LNCAP (cell line): ENCODE data around the gene PAX5.

Experiments
- CTCF ChIP-seq: fragments of 450-650 bp; IDR thresholded peaks from 2 replicates; pipeline ENCODE4 v1.5.1; 2017; ENCODE audit warnings: mild to moderate bottlenecking

PAX5 gene

DNA sequence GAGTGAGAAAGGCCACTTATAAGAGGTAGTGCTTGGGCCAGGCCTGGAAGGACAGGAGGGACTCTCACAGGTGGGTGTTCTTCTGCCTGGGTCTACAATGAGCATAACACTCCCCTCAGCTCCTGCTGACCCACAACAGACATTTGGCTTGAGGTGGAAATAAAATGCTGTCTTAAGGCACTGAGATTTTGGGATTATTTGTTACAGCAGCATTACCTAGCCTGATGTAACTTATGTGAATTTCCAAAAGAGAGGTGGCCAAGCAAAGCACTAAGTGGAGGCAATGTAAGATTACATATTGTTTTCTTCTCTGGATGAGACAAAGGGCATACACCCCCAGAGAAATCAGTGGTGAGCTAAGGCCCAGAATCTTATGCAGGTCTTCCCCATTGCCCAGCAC, 221.5 kb downstream of the PAX5 start:
- no peak for TF ChIP-seq CTCF

GRCh38 chr9:36808251-36808650, 225.8 kb downstream of the PAX5 start:
- no peak for TF ChIP-seq CTCF

DNA sequence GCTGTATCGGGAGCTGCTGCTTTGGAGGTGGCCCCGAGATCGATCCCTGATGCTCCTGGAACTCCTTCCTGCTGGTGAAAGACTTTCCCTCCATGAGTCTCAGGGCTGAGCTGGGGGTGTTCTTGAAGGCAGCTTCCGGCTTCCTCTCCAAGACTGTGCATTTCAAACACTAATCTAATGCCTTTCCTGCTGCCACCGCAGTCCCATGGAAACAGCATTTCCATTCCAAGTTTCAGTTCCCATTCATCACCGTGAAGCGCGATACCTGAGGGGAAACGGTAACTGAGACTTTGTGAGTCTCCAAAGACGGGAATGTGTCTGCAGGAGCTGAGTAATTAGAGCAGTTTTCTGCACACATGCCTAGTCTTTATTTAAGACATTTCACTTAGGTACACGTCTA, 230.1 kb downstream of the PAX5 start:
- no peak for TF ChIP-seq CTCF

DNA sequence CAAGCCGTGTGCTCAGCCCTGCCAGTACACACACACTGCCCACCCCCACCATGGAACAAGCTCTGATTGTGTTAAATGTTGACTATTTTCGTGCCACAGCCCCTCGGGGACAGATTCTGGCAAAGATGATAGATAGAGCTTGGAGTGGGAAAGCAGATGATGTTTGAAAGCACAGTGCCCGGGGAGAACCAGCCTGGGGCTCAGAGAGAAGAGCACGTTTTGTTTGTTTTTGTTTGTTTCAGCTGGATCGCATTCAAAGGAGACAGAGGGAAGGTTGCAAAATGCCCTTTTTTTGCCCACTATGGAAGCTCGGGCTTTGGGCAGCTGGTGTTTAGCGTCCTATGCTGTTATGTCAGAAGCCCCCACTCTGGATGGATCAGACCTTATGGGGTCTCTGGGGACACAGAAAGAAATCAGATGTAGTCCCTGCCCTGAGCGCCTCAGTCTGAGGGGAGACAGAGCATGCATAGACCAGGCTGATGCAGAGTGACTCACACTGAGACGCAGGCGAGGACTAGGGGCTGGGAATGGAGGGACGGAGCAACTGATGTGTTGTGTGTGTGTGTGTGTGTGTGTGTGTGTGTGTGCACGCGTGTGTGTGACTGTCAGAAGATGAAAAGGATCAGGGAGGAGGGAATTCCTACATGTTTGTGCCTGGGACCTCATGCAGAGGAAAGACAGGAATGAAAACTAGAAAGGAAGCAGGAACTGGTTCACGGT, 231.7 kb downstream of the PAX5 start:
- TF ChIP-seq CTCF, result no peak

DNA sequence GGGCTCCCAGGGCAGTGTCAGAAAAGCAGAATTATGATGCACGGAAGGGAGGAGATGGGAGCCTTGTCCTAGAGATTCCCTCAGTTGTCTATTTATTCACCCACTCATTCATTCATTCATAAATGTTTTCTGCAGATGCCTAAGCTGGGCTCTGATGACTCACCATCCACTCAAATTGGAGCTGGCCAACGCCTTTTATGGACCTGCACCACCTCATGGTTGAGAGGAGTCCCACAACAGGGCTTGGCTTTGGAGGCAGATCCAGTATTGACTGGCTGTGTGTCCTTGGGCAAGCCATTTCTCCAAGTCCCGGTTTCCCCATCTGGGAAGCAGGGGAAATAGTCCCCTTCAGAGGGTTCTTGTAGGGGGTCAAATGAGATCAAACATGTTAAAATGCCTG, 233.6 kb downstream of the PAX5 start:
- no peak for TF ChIP-seq CTCF

GRCh38 chr9:36798350-36799065, 235.6 kb downstream of the PAX5 start:
- peak; percentile 46; the same call in 1 of the 2 replicates for TF ChIP-seq CTCF

- no peak for TF ChIP-seq CTCF
These were observed 236.4 kb downstream of the PAX5 start for GRCh38 chr9:36797471-36798220.
